ENCODE data around the gene NTNG2. TPM values are rescaled to one million over a fixed set of nuclear protein-coding genes. Genes with fewer than 3 reads are reported as not detected.

The NTNG2 gene
- total RNA-seq, 2 donors from 2014 or later = 1.3 TPM

- no peaks in the 10 kb centered on the region for H3K9me3 Mint-ChIP-seq
- no peaks in the 10 kb centered on the region for H3K36me3 Mint-ChIP-seq (ENCODE audit: low read depth)
- no peaks in the 10 kb centered on the region for H3K27me3 ChIP-seq (ENCODE audit: control insufficient read depth, insufficient read depth, low read length, poor library complexity, severe bottlenecking)
Measured at GRCh38 chr9:132147839-132148238, 14.0 kb upstream of the NTNG2 start.

DNA sequence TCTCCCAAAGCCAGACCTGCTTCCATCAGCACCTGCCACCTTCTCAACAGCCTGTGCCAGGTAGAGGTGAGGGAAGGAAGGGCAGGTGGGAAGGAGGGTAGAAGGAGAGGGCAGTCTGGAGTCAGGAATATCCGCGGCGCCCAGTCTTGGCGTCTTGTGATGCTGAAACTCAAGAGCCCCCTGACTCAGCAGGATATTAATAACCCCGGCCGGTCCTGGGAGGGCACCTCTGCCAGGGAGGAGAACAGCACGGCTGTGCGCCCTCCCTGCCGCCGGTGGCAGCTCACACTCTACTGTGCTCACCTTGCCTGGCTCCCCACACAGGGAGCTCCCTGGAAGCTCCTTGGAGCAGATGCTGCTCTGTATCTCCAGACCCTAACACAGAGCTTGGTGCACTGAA lies 11.6 kb upstream of the NTNG2 start:
- H3K27ac ChIP-seq (ENCODE audit: low read depth, low read length) = no peak overlapping the region
- no peaks in the 10 kb centered on the region for H3K4me1 ChIP-seq (ENCODE audit: control insufficient read depth, insufficient read depth, low read length)
- H3K36me3 ChIP-seq (ENCODE audit: control insufficient read depth, insufficient read depth, low read length) = no peaks in the 10 kb centered on the region
- WGBS, 2 experiments (ENCODE audit: insufficient coverage in 1 of 2, insufficient read length in 1 of 2) = 80 to 98% methylated on average over 6 to 10 of the region's 10 CpGs
- H3K4me3 Mint-ChIP-seq = no peak overlapping the region
- H3K4me3 ChIP-seq (ENCODE audit: low read length) = no peak overlapping the region
- H3K27me3 Mint-ChIP-seq (ENCODE audit: insufficient read depth) = peaks cover 15% of the 10 kb centered on the region
- no peaks in the 10 kb centered on the region for H3K27me3 ChIP-seq (ENCODE audit: control insufficient read depth, insufficient read depth, low read length, poor library complexity, severe bottlenecking)
- no peak for DNase-seq
- TF ChIP-seq, protein P1, sequence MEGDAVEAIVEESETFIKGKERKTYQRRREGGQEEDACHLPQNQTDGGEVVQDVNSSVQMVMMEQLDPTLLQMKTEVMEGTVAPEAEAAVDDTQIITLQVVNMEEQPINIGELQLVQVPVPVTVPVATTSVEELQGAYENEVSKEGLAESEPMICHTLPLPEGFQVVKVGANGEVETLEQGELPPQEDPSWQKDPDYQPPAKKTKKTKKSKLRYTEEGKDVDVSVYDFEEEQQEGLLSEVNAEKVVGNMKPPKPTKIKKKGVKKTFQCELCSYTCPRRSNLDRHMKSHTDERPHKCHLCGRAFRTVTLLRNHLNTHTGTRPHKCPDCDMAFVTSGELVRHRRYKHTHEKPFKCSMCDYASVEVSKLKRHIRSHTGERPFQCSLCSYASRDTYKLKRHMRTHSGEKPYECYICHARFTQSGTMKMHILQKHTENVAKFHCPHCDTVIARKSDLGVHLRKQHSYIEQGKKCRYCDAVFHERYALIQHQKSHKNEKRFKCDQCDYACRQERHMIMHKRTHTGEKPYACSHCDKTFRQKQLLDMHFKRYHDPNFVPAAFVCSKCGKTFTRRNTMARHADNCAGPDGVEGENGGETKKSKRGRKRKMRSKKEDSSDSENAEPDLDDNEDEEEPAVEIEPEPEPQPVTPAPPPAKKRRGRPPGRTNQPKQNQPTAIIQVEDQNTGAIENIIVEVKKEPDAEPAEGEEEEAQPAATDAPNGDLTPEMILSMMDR (conservative IDR thresholded peaks at IDR 0.05) = no peak
- no peak overlapping the region for H3K9ac ChIP-seq (ENCODE audit: extremely low read depth, low read length, poor library complexity, severe bottlenecking)
- H3K36me3 Mint-ChIP-seq (ENCODE audit: low read depth) = no peaks in the 10 kb centered on the region
- no peak overlapping the region for H3K27ac Mint-ChIP-seq
- peaks cover 8% of the 10 kb centered on the region for H3K4me1 Mint-ChIP-seq
- no peaks in the 10 kb centered on the region for H3K9me3 Mint-ChIP-seq
- no peaks in the 10 kb centered on the region for H3K9me3 ChIP-seq (ENCODE audit: control insufficient read depth, low read length)

More at GRCh38 chr9:132147839-132148238, 14.0 kb upstream of the NTNG2 start:
- 89 to 98% methylated on average over 7 to 8 of the region's 8 CpGs for WGBS, 2 experiments (ENCODE audit: insufficient coverage in 1 of 2, insufficient read length in 1 of 2)
- H3K9ac ChIP-seq (ENCODE audit: extremely low read depth, low read length, poor library complexity, severe bottlenecking) = no peak overlapping the region
- no peak for DNase-seq
- H3K27me3 Mint-ChIP-seq (ENCODE audit: insufficient read depth) = peaks cover 10% of the 10 kb centered on the region
- H3K27ac ChIP-seq (ENCODE audit: low read depth, low read length) = no peak overlapping the region
- no peak overlapping the region for H3K4me3 Mint-ChIP-seq
- H3K36me3 ChIP-seq (ENCODE audit: control insufficient read depth, insufficient read depth, low read length) = no peaks in the 10 kb centered on the region
- no peaks in the 10 kb centered on the region for H3K4me1 Mint-ChIP-seq
- TF ChIP-seq, protein P1 (conservative IDR thresholded peaks at IDR 0.05) = no peak
- no peak overlapping the region for H3K27ac Mint-ChIP-seq
- H3K9me3 ChIP-seq (ENCODE audit: control insufficient read depth, low read length) = no peaks in the 10 kb centered on the region
- no peak overlapping the region for H3K4me3 ChIP-seq (ENCODE audit: low read length)
- H3K4me1 ChIP-seq (ENCODE audit: control insufficient read depth, insufficient read depth, low read length) = no peaks in the 10 kb centered on the region

DNA sequence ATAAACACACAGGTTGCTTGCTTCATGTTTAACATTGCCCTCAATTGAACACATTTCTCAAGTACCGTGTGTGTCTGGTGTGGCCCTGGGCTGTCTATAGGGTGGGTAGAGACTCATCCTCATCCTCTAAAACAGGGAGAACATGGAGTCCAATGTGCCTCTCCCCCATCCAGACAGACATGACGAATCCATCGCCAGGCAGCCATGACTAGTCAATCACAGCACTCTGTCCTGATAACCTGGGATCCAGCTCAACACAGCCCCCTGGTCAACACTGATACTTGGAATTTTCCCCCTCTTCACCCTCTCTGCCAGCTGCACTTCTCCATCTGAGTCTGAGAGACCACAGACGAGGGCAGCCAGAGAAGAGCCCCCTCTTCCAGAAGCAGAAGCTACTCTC lies 10.7 kb upstream of the NTNG2 start:
- peaks cover 20% of the 10 kb centered on the region for H3K27me3 Mint-ChIP-seq (ENCODE audit: insufficient read depth)
- WGBS, 2 experiments (ENCODE audit: insufficient coverage in 1 of 2, insufficient read length in 1 of 2) = 86 to 100% methylated on average over 1 to 4 of the region's 4 CpGs
- H3K4me1 Mint-ChIP-seq = peaks cover 8% of the 10 kb centered on the region
- Histone ChIP-seq H3K9me3 (ENCODE audit: control insufficient read depth, low read length) (no peaks in the 10 kb centered on the region), H3K36me3 (ENCODE audit: control insufficient read depth, insufficient read depth, low read length) (no peaks in the 10 kb centered on the region), H3K27me3 (ENCODE audit: control insufficient read depth, insufficient read depth, low read length, poor library complexity, severe bottlenecking) (peaks cover 4% of the 10 kb centered on the region), H3K9ac (ENCODE audit: extremely low read depth, low read length, poor library complexity, severe bottlenecking) (no peak overlapping the region), H3K27ac (ENCODE audit: low read depth, low read length) (no peak overlapping the region), H3K4me1 (ENCODE audit: control insufficient read depth, insufficient read depth, low read length) (no peaks in the 10 kb centered on the region), H3K4me3 (ENCODE audit: low read length) (no peak overlapping the region)
- H3K4me3 Mint-ChIP-seq = no peak overlapping the region
- H3K27ac Mint-ChIP-seq = no peak overlapping the region
- no peak for DNase-seq
- TF ChIP-seq, protein P1 (conservative IDR thresholded peaks at IDR 0.05) = no peak
- no peaks in the 10 kb centered on the region for H3K36me3 Mint-ChIP-seq (ENCODE audit: low read depth)
- H3K9me3 Mint-ChIP-seq = no peaks in the 10 kb centered on the region

All from endodermal cell (in vitro differentiated cells).